Measurements from ENCODE around the gene GUCY1A2. TPM values are rescaled to one million over a fixed set of nuclear protein-coding genes. Genes with fewer than 3 reads are reported as not detected.

Gene GUCY1A2
- polyA plus RNA-seq, 1 donor (not counting 4 experiments of a cell fraction or from before 2014, with no cell fraction given) = not detected

DNA sequence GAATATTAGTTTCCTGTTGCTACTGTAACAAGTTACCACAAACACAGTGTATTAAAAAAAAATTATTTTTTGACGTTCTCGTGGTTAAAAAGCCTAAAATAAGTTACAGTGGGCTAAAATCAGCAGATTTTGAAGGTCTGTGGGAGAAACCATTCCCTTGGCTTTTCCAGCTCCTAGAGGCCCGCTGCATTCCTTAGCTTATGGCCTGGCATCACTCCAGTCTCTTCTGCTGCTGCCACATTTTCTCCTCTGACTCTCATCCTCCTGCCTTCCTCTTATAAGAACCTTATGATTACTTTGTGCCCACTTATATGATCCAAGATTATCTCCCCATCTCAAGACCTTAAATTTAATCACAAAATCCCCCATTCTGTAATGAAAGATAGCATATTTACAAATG, 392.7 kb downstream of the GUCY1A2 start:
- no peak overlapping the region for H3K9ac ChIP-seq (ENCODE audit: control insufficient read depth, extremely low read depth, insufficient read depth, low read length)
- no peaks in the 10 kb centered on the region for H3K79me2 ChIP-seq (ENCODE audit: control insufficient read depth, insufficient read depth, low read length)
- dilution Hi-C loops (cut with MboI; ENCODE audit: extremely low pct_ligation_motif_present, low sequenced_read_pairs) = no loop called here
- H3K27ac ChIP-seq (ENCODE audit: control insufficient read depth, insufficient read depth, low read length) = no peak overlapping the region
- no peak overlapping the region for H3K4me2 ChIP-seq (ENCODE audit: control insufficient read depth, extremely low read depth, insufficient read depth, low read depth, low read length)
- no peaks in the 10 kb centered on the region for H4K20me1 ChIP-seq (ENCODE audit: control insufficient read depth, extremely low read depth, insufficient read depth, low read length)
- no peak for DNase-seq (ENCODE audit: low read depth, low spot score)
- no peaks in the 10 kb centered on the region for H3K9me3 ChIP-seq (ENCODE audit: control insufficient read depth, low read depth, low read length)
- TF ChIP-seq EZH2 (IDR thresholded peaks at IDR 0.05; ENCODE audit: low read length) = no peak
- TF ChIP-seq, protein P1, sequence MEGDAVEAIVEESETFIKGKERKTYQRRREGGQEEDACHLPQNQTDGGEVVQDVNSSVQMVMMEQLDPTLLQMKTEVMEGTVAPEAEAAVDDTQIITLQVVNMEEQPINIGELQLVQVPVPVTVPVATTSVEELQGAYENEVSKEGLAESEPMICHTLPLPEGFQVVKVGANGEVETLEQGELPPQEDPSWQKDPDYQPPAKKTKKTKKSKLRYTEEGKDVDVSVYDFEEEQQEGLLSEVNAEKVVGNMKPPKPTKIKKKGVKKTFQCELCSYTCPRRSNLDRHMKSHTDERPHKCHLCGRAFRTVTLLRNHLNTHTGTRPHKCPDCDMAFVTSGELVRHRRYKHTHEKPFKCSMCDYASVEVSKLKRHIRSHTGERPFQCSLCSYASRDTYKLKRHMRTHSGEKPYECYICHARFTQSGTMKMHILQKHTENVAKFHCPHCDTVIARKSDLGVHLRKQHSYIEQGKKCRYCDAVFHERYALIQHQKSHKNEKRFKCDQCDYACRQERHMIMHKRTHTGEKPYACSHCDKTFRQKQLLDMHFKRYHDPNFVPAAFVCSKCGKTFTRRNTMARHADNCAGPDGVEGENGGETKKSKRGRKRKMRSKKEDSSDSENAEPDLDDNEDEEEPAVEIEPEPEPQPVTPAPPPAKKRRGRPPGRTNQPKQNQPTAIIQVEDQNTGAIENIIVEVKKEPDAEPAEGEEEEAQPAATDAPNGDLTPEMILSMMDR (optimal IDR thresholded peaks at IDR 0.05 in 1 of 3, IDR thresholded peaks at IDR 0.05 in 1 of 3, conservative IDR thresholded peaks at IDR 0.05 in 1 of 3; ENCODE audit: extremely low read depth in 1 of 3, insufficient read depth in 2 of 3, low read length in 3 of 3) = no peak
- no peaks in the 10 kb centered on the region for H3K27me3 ChIP-seq (ENCODE audit: control insufficient read depth, extremely low read depth, insufficient read depth, low read length)
- no peaks in the 10 kb centered on the region for H3K4me1 ChIP-seq (ENCODE audit: control insufficient read depth, extremely low read depth, insufficient read depth, low read length)
- H3K9me1 ChIP-seq (ENCODE audit: control insufficient read depth, extremely low read depth, insufficient read depth, low read length) = no peaks in the 10 kb centered on the region
- H3K4me3 ChIP-seq (ENCODE audit: control insufficient read depth in 2 of 3, extremely low read depth in 1 of 3, insufficient read depth in 2 of 3, low read depth in 1 of 3, low read length in 3 of 3) = no peak overlapping the region
- no peak for FAIRE-seq
- no peak overlapping the region for H2AFZ ChIP-seq (ENCODE audit: control insufficient read depth, low read length)
- H3K36me3 ChIP-seq (ENCODE audit: control insufficient read depth in 2 of 2, extremely low read depth in 1 of 2, insufficient read depth in 2 of 2, low read length in 2 of 2) = no peaks in the 10 kb centered on the region

DNA sequence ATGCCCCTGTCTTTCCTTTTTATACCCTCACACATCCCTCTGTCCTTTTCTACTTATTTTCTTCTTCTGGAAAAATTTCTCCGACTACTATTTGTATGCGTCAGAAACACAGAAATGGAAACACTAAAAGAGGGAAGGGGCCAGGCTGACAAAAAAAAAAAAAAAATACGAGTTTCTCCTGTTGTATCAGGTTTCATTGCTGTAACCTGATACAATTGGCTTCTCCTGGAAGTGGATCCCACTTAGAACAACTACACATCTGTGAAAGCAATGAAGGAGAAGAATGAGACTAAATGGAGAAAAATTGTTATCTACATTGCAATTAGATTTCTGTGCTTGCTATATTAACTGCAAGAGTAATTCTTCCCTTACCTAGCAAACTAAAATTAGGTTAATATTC, 393.9 kb downstream of the GUCY1A2 start:
- FAIRE-seq (no peak), DNase-seq (ENCODE audit: low read depth, low spot score) (no peak)
- Histone ChIP-seq H3K4me3 (ENCODE audit: control insufficient read depth in 2 of 3, extremely low read depth in 1 of 3, insufficient read depth in 2 of 3, low read depth in 1 of 3, low read length in 3 of 3) (no peak overlapping the region), H3K9ac (ENCODE audit: control insufficient read depth, extremely low read depth, insufficient read depth, low read length) (no peak overlapping the region), H4K20me1 (ENCODE audit: control insufficient read depth, extremely low read depth, insufficient read depth, low read length) (no peaks in the 10 kb centered on the region), H3K27ac (ENCODE audit: control insufficient read depth, insufficient read depth, low read length) (no peak overlapping the region), H3K36me3 (ENCODE audit: control insufficient read depth in 2 of 2, extremely low read depth in 1 of 2, insufficient read depth in 2 of 2, low read length in 2 of 2) (no peaks in the 10 kb centered on the region), H3K9me3 (ENCODE audit: control insufficient read depth, low read depth, low read length) (no peaks in the 10 kb centered on the region), H3K79me2 (ENCODE audit: control insufficient read depth, insufficient read depth, low read length) (no peaks in the 10 kb centered on the region), H3K4me2 (ENCODE audit: control insufficient read depth, extremely low read depth, insufficient read depth, low read depth, low read length) (no peak overlapping the region), H3K4me1 (ENCODE audit: control insufficient read depth, extremely low read depth, insufficient read depth, low read length) (no peaks in the 10 kb centered on the region), H3K9me1 (ENCODE audit: control insufficient read depth, extremely low read depth, insufficient read depth, low read length) (no peaks in the 10 kb centered on the region), H2AFZ (ENCODE audit: control insufficient read depth, low read length) (no peak overlapping the region), H3K27me3 (ENCODE audit: control insufficient read depth, extremely low read depth, insufficient read depth, low read length) (no peaks in the 10 kb centered on the region)
- TF ChIP-seq EZH2 (IDR thresholded peaks at IDR 0.05; ENCODE audit: low read length) = no peak
- TF ChIP-seq, protein P1 (optimal IDR thresholded peaks at IDR 0.05 in 1 of 3, IDR thresholded peaks at IDR 0.05 in 1 of 3, conservative IDR thresholded peaks at IDR 0.05 in 1 of 3; ENCODE audit: extremely low read depth in 1 of 3, insufficient read depth in 2 of 3, low read length in 3 of 3) = no peak
- dilution Hi-C loops (cut with MboI; ENCODE audit: extremely low pct_ligation_motif_present, low sequenced_read_pairs) = no loop called here

Measured in keratinocyte (primary cell).